ENCODE results near the gene SRP54. TPM values are rescaled to one million over a fixed set of nuclear protein-coding genes. Genes with fewer than 3 reads are reported as not detected.

The SRP54 gene
- total and polyA plus RNA-seq, 2 of the 13 experiments (the other 11 are each of a cell fraction or from before 2014, with no cell fraction given), result 42.2 to 207 TPM

GRCh38 chr14:35046048-35046750 is 63.4 kb downstream of the SRP54 start, which contains the start of gene FAM177A1 (continued):
- TF ChIP-seq, protein P1, sequence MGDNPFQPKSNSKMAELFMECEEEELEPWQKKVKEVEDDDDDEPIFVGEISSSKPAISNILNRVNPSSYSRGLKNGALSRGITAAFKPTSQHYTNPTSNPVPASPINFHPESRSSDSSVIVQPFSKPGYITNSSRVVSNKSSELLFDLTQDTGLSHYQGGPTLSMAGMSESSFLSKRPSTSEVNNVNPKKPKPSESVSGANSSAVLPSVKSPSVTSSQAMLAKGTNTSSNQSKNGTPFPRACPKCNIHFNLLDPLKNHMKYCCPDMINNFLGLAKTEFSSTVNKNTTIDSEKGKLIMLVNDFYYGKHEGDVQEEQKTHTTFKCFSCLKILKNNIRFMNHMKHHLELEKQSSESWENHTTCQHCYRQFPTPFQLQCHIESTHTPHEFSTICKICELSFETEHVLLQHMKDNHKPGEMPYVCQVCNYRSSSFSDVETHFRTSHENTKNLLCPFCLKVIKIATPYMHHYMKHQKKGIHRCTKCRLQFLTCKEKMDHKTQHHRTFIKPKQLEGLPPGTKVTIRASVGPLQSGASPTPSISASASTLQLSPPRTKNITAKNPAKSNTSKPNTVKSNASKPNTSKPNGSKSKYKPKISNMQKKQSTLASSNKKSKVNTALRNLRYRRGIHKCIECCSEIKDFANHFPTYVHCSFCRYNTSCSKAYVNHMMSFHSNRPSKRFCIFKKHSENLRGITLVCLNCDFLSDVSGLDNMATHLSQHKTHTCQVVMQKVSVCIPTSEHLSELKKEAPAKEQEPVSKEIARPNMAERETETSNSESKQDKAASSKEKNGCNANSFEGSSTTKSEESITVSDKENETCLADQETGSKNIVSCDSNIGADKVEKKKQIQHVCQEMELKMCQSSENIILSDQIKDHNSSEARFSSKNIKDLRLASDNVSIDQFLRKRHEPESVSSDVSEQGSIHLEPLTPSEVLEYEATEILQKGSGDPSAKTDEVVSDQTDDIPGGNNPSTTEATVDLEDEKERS (CRISPR knock-in tag; IDR thresholded peaks at IDR 0.05), result peak; percentile 65
- TF ChIP-seq AKAP8 (CRISPR knock-in tag; IDR thresholded peaks at IDR 0.05) (peak; percentile 97), ZNF446 (CRISPR knock-in tag; IDR thresholded peaks at IDR 0.05) (peak; percentile 99), MAFG (CRISPR knock-in tag; IDR thresholded peaks at IDR 0.05) (no peak), NCOA2 (CRISPR knock-in tag; IDR thresholded peaks at IDR 0.05) (no peak; the same call in 1 of the 2 replicates), JUND (CRISPR knock-in tag; IDR thresholded peaks at IDR 0.05) (peak; percentile 92), ZBTB39 (CRISPR knock-in tag; IDR thresholded peaks at IDR 0.05) (peak; percentile 80), SMAD1 (CRISPR knock-in tag; IDR thresholded peaks at IDR 0.05; ENCODE audit: borderline replicate concordance, low read depth) (peak; percentile 98; the same call in 1 of the 2 replicates), YEATS4 (CRISPR knock-in tag; IDR thresholded peaks at IDR 0.05; ENCODE audit: borderline replicate concordance) (peak; percentile 99), TBX3 (IDR thresholded peaks at IDR 0.05; ENCODE audit: borderline replicate concordance) (peak; percentile 66; the same call in 1 of the 2 replicates), ZNF781 (CRISPR knock-in tag; IDR thresholded peaks at IDR 0.05; ENCODE audit: borderline replicate concordance, not compliant biosample characterization) (peak; percentile 74), ASH2L (IDR thresholded peaks at IDR 0.05; ENCODE audit: insufficient read length, low read depth, low read length) (peak; percentile 99), ZNF234 (CRISPR knock-in tag; conservative IDR thresholded peaks at IDR 0.05) (no peak; the same call in 1 of the 2 replicates)
- TF ChIP-seq, protein P2, sequence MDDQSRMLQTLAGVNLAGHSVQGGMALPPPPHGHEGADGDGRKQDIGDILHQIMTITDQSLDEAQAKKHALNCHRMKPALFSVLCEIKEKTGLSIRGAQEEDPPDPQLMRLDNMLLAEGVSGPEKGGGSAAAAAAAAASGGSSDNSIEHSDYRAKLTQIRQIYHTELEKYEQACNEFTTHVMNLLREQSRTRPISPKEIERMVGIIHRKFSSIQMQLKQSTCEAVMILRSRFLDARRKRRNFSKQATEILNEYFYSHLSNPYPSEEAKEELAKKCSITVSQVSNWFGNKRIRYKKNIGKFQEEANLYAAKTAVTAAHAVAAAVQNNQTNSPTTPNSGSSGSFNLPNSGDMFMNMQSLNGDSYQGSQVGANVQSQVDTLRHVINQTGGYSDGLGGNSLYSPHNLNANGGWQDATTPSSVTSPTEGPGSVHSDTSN (CRISPR knock-in tag; IDR thresholded peaks at IDR 0.05; ENCODE audit: borderline replicate concordance), result peak; percentile 88
- TF ChIP-seq, protein P3, sequence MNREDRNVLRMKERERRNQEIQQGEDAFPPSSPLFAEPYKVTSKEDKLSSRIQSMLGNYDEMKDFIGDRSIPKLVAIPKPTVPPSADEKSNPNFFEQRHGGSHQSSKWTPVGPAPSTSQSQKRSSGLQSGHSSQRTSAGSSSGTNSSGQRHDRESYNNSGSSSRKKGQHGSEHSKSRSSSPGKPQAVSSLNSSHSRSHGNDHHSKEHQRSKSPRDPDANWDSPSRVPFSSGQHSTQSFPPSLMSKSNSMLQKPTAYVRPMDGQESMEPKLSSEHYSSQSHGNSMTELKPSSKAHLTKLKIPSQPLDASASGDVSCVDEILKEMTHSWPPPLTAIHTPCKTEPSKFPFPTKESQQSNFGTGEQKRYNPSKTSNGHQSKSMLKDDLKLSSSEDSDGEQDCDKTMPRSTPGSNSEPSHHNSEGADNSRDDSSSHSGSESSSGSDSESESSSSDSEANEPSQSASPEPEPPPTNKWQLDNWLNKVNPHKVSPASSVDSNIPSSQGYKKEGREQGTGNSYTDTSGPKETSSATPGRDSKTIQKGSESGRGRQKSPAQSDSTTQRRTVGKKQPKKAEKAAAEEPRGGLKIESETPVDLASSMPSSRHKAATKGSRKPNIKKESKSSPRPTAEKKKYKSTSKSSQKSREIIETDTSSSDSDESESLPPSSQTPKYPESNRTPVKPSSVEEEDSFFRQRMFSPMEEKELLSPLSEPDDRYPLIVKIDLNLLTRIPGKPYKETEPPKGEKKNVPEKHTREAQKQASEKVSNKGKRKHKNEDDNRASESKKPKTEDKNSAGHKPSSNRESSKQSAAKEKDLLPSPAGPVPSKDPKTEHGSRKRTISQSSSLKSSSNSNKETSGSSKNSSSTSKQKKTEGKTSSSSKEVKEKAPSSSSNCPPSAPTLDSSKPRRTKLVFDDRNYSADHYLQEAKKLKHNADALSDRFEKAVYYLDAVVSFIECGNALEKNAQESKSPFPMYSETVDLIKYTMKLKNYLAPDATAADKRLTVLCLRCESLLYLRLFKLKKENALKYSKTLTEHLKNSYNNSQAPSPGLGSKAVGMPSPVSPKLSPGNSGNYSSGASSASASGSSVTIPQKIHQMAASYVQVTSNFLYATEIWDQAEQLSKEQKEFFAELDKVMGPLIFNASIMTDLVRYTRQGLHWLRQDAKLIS (CRISPR knock-in tag; IDR thresholded peaks at IDR 0.05), result no peak; the same call in 1 of the 2 replicates
